Measurements from ENCODE around the gene HOXA10.

Gene HOXA10

DNA sequence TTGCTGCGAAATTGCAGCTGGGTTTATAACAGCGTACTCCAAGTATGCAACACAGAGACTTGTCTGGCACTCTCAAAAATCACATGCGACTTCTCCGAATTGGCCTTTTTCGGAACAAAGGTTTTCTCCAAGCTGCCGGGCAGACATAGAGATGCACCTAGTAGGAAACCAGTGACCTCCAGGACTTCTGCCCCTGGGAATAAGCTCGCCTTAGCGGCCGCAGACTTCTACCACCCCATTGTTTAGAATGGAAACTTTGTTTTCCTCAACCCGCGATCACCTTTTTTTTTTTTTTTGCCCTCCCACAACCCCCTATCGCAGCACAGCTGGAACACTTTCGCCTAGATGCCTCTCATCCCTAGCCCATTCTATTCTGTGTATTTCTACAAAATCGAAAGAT is 4.9 kb upstream of the HOXA10 start:
- no peak for DNase-seq (ENCODE audit: low spot score)

DNA sequence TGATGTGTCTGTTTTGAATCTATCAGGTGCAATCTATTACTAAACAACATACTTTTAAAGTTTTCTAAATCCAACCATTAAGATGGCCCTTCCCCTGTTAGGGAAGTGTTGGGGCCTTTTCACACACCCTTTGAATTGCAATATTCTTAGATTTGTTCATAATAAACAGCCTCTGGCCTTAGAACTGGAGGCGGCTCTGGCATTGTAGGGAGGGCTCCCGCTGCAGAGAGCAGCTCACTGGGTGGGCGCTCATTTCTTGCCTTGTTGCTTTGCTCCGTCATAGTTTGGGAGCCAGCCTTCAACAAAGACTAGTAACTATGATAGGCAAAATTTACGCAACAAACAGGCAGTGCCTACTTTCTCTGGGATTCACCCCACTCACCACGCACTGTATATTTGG is 4.2 kb upstream of the HOXA10 start:
- no peak for DNase-seq (ENCODE audit: low spot score)

GRCh38 chr7:27177795-27178320 is 3.7 kb upstream of the HOXA10 start:
- DNase-seq (ENCODE audit: low spot score), result no peak

DNA sequence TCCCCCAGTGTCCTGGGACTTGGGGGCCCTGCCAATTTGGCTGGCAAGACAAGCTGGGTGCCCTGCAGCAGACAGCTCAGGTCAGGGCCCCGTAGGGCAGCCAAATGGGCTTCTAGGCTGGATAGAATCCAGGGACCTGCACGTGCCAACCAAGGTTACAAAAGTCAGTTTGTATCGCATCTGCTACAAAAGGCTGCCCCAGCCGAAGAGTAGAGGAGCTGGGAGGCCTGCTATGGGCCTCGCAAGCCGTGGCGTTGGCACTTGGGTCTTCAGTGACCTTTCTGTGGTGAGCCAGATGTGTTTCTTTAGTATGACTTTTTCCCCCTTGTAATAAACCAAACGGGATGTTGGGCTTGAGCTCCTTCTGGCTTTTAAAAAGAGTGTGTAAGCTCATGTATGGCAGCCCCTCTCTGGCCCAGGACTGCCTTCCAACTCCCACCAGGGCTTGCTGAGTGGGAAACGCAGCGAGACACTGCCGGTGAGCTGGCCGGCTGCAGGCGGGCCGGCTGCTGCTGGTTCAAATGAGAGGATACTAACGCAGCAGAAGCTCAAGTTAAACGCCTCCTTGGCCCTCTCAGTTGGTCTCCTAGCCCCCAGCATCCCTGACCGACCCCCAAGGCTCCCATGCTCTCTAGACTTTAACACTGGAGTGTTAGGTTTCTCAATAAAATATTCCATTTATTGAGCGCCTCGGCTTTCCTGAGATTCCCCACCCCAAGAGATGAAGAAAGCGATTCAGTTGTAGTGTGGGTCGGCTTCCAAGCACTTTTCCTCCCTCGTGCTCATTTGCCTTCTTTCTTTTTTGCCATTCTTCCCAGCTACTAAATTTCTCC is 3.1 kb upstream of the HOXA10 start:
- no peak for DNase-seq (ENCODE audit: low spot score)

DNA sequence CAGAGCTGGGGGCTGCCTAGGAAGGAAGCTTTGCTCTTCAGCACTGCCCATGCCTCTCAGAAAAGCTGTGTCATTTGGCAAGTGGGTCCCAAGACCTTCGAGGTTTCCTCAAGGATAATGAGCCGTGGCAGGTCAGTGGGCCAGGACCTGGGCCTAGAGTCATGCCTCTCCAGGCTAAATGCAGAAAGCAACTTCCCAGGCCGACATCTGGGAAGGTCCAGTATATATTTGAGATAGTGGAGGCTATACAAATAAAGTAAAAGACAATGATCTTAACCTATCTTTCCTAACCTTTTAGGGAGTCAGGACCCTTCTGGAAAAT is 2.4 kb upstream of the HOXA10 start:
- no peak for DNase-seq (ENCODE audit: low spot score)

DNA sequence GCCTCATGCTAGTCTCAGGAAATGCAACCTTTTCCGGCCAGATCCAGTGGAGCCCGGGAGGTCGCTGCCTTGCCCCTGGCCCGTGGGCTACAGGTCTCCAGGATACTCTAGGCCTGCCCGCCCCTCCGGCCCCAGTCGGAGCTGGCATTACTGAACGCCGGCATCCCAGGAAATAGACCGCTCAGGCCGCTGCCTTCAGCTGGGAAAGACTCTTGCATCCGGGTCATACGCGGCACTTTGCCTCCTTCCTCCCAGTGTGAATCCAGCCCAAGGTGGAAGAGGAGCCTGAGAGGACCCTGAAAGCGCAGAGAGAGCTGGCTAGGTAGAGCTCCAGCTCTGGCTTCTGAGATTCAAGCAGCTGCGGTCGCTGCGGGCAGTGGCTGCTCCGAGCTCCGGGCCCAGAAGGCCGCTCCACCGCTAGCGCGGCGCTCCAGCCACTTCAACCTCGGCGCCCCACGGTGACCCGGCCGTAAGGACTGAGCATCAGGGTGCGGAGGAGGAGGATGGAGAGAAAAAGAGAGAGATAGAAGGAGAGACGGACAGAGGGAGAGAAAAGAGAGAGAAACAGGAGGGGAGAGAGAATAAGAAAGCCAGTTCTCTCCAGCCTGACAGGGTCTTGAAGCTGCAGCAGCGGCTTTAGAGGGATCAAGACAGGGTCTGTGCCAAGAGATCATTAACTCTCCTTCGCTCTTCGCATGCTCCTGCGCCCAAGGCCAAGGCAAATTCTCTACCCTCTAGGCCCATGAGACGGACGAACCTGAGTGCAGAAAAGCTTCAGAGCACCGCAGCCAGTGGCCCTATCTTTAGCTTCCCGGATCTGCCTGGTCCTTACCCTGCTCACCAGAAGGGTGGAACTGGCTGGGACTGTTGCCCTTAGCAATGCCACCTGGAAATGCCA is 1.8 kb upstream of the HOXA10 start:
- no peak for DNase-seq (ENCODE audit: low spot score)

- no peak for DNase-seq (ENCODE audit: low spot score)
Measured at GRCh38 chr7:27174874-27175625, 930 bp upstream of the HOXA10 start.

- no peak for DNase-seq (ENCODE audit: low spot score)
Measured at GRCh38 chr7:27173511-27173955, 587 bp downstream of the HOXA10 start.

DNA sequence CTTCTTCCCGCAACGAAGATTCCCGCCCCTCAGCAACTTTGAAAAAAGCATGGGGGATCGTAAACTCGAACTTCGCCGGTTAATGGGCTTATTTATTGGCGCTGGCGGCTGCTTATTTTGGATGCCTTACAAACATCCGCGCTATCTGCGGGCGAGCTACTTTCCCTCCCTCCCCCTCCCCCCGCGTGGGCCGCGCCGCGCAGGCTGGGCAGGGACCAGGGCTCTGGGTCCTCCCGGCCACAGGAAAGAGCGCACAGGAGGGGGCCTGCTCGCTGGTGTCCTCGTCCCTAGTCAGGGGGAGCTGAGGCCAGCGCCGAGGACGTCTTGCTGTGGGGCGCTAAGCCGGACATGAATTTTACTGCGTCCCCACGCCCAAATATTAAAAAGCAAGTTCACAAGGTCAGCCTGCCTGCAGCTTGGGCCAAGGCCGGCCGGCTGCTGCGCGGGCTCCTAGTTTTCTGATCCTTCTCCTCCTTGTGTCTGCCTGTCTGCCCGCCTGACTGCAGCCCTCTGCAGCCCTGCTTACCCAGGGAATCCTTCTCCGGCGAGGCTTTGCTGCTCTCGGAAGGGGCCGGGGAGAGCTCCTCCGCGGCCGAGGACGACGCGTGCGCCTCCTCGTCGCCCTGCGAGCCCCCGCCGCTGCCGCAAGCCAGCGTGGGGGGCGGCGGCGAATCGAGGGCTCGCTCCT is 1.2 kb downstream of the HOXA10 start:
- DNase-seq (ENCODE audit: low spot score), result no peak

DNA sequence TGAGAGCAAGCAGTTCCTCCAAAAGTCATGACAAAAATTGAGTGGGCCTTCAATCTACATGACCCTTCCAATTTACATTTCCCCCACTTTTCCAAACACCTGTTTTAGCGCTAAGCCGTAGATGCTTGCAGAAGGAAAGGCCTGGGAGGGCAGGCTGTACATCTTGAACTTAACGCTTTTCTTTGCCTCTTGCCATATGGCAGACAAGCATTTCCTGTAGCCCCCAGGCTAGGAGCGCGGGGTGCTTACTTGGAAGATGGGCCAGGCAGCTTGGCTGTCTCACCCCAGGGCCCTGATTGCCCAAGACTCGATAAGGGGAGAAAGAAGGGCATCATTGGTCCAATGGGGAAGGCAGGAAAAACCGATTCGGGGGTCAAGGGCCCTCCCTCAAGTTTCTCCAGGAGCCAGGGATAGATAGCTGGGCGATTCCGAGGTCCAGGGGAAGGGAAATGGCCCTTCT is 1.8 kb downstream of the HOXA10 start:
- no peak for DNase-seq (ENCODE audit: low spot score)

- DNase-seq (ENCODE audit: low spot score), result no peak
Measured at GRCh38 chr7:27171637-27172314, 2.3 kb downstream of the HOXA10 start.

DNA sequence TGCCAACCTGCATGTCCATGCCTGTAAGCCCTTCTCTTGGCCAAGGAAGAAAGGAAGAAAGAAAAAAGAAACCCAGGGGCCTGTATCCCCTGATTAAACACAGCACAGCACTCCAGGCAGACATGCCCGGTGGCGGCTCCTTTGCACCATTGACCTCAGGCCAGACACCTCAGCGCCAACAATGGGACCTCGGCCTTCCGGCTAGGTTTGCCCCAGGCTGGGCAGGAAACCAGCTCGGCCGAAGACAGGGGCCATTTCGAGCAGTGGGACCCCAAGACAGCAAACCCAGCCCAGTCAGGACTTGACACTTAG is 2.8 kb downstream of the HOXA10 start:
- no peak for DNase-seq (ENCODE audit: low spot score)

DNA sequence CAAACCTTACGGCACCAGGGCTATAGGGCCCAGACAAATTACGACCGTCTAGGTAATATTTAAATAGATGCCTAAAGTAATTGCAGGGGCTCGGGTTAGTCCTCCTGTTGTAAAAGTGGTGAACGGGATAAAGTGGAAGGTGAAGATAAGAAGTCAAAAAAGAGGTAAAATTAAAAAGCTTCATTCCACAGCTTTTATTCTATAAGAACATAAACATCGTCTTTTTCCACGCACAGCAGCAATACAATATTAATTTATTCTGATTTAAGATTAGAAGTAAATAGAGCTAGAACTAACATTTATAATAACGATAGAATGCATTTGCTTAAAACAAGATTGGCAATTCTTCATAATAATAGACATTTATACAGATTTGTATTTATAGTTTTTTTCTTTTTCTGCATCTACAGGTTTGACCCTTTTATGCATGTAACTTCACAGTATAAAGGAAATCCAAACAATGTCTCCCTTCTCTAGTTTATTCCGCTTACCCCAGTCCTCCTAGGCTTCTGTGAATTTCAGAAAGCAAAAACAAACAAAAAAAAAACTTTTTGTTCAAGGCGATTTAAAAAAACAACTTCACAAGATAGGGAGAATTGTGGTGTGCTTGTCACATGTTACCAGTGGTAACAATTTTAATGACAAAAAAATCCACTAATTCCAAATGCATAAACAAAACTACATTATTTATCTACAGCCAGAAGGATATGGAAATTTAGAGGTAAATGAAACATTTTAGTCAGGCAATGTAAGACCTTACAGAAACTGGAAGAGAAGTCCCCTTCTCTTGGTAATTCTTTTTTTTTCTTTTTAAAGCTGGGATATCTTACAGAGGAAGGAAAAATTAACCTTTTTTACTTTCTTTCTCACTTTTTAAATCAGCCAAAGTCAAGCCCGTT is 3.4 kb downstream of the HOXA10 start:
- no peak for DNase-seq (ENCODE audit: low spot score)

DNA sequence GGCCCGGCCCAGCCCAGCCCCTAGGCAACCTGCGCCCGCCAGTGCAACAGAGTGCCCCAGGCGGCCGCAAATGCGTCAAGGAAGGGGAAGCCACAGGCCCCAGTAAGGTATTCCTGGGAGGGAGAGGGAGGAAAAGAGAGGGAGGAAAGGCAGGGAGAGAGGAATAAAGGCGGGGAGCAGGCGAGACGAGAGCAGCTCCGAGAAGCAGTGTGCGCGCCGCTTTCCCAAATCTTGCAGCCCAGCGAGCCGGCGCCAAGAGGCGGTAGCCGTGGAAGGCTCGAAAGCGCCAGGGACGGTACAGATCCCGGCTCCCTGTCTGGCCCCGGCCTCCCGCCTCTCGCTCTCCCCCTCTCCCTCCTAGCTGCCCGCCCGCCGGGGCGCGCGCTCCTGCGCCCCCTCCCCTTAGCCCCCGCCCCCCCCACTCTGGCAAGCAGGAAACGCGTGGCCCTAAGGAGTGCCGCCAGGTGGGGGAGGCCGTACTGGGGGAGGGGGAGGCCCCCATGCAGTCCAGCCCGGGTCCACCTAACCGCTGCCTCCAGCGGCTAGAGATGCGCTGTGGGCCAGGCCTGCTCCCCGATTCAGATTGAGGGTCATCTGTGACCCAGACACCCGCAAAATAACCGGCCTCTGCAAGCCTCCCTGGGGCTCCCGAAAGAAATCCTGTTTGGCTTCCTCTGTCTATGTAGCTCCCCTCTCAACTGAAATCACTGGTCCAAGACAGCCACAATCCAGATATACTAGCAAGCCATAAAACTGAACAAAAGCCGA is 4.3 kb downstream of the HOXA10 start:
- no peak for DNase-seq (ENCODE audit: low spot score)

GRCh38 chr7:27168265-27168947 is 5.7 kb downstream of the HOXA10 start:
- DNase-seq (ENCODE audit: low spot score), result no peak

DNA sequence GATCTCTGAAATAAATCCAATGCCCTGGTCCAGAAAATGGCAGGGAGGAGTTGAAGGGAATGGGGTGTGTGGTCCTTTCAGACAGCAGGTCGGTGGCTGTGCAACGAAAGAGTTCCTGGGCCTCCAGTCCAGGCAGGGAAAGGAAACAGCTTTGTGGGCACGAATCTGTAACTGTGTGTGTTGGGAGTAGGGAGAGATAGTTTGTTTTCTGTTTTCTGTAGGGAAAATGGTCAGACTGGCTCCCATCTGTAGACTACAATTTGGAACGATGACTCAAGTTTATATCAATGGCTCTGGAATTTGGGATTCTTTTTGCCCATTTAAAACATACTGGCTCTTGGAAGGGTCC is 6.2 kb downstream of the HOXA10 start:
- no peak for DNase-seq (ENCODE audit: low spot score)

DNA sequence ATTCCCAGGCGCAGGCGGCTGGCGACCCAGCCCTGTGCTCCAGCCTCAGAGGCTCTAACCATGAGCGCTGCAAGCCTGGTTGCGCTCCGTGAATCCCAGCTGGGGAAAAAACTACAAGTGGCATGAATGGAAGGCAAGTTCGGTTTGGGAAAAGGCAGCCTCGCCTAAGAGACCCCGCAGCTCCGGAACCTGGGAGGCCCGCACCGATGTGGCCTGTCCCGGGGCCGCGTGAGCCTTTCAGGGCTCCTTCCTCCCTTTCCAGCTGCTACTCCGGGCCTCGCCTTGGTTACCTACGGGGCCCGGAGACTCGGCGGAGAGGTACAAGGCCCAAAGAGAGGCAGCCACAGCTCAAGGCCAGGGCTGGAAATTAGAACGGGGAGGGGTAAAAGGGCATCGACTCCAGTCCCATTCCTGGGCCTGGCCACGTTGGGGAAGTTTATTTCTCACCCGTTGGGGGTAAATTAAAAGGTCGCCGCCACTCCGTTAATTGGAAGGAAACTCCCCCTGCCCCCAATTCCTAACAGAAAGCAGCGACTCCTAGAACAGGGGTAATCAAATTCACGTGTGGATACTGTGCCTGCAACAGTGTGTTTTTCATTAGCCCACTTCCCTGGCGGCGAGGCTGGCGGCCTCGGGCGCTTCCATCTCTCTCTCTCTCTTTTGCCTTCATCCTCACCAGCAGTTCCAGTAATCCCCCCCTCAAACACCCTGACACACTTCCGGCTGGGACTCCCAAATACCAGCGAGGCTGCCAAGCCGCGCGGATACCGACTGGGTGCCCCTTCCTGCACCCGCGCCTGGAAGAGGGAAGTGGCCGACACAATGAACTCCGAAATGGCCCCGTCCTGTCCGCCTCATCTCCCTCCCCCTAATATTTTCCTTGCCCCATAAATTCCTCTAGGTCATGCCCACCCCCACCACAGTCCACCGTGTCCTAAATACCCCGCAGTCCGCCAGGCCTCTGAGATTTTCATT is 7.3 kb downstream of the HOXA10 start:
- no peak for DNase-seq (ENCODE audit: low spot score)
